K562 (cell line): Measurements from ENCODE around the gene KCNAB1. TPM values are rescaled to one million over a fixed set of nuclear protein-coding genes. Genes with fewer than 3 reads are reported as not detected.

Experiments
- FOSL1 ChIP-seq: fragments of 200-800 bp; sonication (Bioruptor generic); conservative IDR thresholded peaks from 2 replicates; pipeline ENCODE4 v1.6.1; 2016; ENCODE audit warnings: missing genetic modification characterization, missing compliant biosample characterization
- FOXP4 ChIP-seq: sonication (generic); formaldehyde crosslinking; IDR thresholded peaks from 2 replicates; pipeline ENCODE4 v1.8.0; 2022; ENCODE audit warnings: mild to moderate bottlenecking, missing genetic modification reagents, borderline replicate concordance
- FUS ChIP-seq: fragments of 200-400 bp; formaldehyde crosslinking; optimal IDR thresholded peaks from 2 replicates; pipeline ENCODE3; 2017; ENCODE audit warnings: low read depth, low read length
- GTF2F1 ChIP-seq: IDR thresholded peaks from 2 replicates; pipeline ENCODE4 v1.6.1; 2011; ENCODE audit warnings: low read depth, low read length, improper control_type of control experiment
- KLF6 ChIP-seq: fragments of 250-450 bp; sonication (Bioruptor Pico); IDR thresholded peaks from 2 replicates; pipeline ENCODE4 v1.4.0; 2020; ENCODE audit warnings: mild to moderate bottlenecking, moderate library complexity, borderline replicate concordance
- NR4A1 ChIP-seq, 2 experiments: fragments of 250-450 bp in 1 of 2; fragments of 450-650 bp in 1 of 2; sonication (Bioruptor Pico) in 1 of 2; IDR thresholded peaks; 2 replicates each; pipeline versions ENCODE4 v1.4.0 to v1.6.1; 2016 to 2020; ENCODE audit warnings: mild to moderate bottlenecking in 2 of 2, missing compliant biosample characterization in 1 of 2, missing genetic modification characterization in 1 of 2, moderate library complexity in 1 of 2
- WHSC1 ChIP-seq: IDR thresholded peaks from one replicate; pipeline ENCODE4 v1.6.1; 2012; ENCODE audit warnings: low read length, control low read depth, inconsistent platforms
- ZFP30 ChIP-seq: fragments of 250-450 bp; sonication (Bioruptor Pico); IDR thresholded peaks from 2 replicates; pipeline ENCODE4 v1.8.0; 2022; ENCODE audit warnings: moderate library complexity, mild to moderate bottlenecking, inconsistent platforms, borderline replicate concordance
- ZNF133 ChIP-seq: fragments of 250-450 bp; sonication (Bioruptor Pico); IDR thresholded peaks from 2 replicates; pipeline ENCODE4 v1.4.0; 2020; ENCODE audit warnings: mild to moderate bottlenecking
- polyA plus RNA-seq, 8 experiments: library from polyadenylated mRNA; depleted of rRNA in 4 of 8; stranded (reverse) in 5 of 8; unstranded in 3 of 8; fragments of >200 nt; fragmentation: Nextera tagmentation in 2 of 8; fragmentation: Illumina TruSeq in 1 of 8; extraction: Ambion mirVana in 2 of 8; extraction: Trizol in 1 of 8; gene quantifications; 2 replicates each; pipeline versions ENCODE4 v1.2.1 to v1.2.3, GENCODE V29; 2011 to 2014; ENCODE audit warnings: inconsistent platforms in 1 of 8, missing spikeins in 1 of 8
- total RNA-seq, 7 experiments: library from RNA; depleted of rRNA in 6 of 7; stranded (reverse); fragments of >200 nt in 6 of 7; fragmentation: Illumina TruSeq in 2 of 7; extraction: Trizol in 2 of 7; gene quantifications; 2 replicates each; pipeline versions ENCODE4 v1.2.1 to v1.2.3, GENCODE V29; 2011 to 2021; ENCODE audit warnings: low replicate concordance in 1 of 7
- TF ChIP-seq, protein P1 (sequence below), 2 experiments: fragments of 450-650 bp; IDR thresholded peaks; 2 replicates each; pipeline ENCODE4 v1.6.1; 2016; ENCODE audit warnings: mild to moderate bottlenecking in 2 of 2, borderline replicate concordance in 1 of 2, low read depth in 1 of 2, moderate library complexity in 1 of 2
- TF ChIP-seq, protein P2 (sequence below), 2 experiments: fragments of 450-650 bp in 1 of 2; sonication (generic) in 1 of 2; formaldehyde crosslinking in 1 of 2; IDR thresholded peaks in 1 of 2; conservative IDR thresholded peaks in 1 of 2; 2 replicates each; pipeline versions ENCODE4 v1.6.1 to v1.8.1; 2016 to 2023; ENCODE audit warnings: mild to moderate bottlenecking in 2 of 2, moderate library complexity in 2 of 2, inconsistent platforms in 1 of 2, missing genetic modification reagents in 1 of 2

KCNAB1 gene
- total and polyA plus RNA-seq, 9 of the 15 experiments (the other 6 are each of a cell fraction or from before 2014, with no cell fraction given): 0.14 to 1.2 (median 0.51) TPM

GRCh38 chr3:156483961-156484787 is 363.8 kb downstream of the KCNAB1 start (continued):
- TF ChIP-seq, protein P1, sequence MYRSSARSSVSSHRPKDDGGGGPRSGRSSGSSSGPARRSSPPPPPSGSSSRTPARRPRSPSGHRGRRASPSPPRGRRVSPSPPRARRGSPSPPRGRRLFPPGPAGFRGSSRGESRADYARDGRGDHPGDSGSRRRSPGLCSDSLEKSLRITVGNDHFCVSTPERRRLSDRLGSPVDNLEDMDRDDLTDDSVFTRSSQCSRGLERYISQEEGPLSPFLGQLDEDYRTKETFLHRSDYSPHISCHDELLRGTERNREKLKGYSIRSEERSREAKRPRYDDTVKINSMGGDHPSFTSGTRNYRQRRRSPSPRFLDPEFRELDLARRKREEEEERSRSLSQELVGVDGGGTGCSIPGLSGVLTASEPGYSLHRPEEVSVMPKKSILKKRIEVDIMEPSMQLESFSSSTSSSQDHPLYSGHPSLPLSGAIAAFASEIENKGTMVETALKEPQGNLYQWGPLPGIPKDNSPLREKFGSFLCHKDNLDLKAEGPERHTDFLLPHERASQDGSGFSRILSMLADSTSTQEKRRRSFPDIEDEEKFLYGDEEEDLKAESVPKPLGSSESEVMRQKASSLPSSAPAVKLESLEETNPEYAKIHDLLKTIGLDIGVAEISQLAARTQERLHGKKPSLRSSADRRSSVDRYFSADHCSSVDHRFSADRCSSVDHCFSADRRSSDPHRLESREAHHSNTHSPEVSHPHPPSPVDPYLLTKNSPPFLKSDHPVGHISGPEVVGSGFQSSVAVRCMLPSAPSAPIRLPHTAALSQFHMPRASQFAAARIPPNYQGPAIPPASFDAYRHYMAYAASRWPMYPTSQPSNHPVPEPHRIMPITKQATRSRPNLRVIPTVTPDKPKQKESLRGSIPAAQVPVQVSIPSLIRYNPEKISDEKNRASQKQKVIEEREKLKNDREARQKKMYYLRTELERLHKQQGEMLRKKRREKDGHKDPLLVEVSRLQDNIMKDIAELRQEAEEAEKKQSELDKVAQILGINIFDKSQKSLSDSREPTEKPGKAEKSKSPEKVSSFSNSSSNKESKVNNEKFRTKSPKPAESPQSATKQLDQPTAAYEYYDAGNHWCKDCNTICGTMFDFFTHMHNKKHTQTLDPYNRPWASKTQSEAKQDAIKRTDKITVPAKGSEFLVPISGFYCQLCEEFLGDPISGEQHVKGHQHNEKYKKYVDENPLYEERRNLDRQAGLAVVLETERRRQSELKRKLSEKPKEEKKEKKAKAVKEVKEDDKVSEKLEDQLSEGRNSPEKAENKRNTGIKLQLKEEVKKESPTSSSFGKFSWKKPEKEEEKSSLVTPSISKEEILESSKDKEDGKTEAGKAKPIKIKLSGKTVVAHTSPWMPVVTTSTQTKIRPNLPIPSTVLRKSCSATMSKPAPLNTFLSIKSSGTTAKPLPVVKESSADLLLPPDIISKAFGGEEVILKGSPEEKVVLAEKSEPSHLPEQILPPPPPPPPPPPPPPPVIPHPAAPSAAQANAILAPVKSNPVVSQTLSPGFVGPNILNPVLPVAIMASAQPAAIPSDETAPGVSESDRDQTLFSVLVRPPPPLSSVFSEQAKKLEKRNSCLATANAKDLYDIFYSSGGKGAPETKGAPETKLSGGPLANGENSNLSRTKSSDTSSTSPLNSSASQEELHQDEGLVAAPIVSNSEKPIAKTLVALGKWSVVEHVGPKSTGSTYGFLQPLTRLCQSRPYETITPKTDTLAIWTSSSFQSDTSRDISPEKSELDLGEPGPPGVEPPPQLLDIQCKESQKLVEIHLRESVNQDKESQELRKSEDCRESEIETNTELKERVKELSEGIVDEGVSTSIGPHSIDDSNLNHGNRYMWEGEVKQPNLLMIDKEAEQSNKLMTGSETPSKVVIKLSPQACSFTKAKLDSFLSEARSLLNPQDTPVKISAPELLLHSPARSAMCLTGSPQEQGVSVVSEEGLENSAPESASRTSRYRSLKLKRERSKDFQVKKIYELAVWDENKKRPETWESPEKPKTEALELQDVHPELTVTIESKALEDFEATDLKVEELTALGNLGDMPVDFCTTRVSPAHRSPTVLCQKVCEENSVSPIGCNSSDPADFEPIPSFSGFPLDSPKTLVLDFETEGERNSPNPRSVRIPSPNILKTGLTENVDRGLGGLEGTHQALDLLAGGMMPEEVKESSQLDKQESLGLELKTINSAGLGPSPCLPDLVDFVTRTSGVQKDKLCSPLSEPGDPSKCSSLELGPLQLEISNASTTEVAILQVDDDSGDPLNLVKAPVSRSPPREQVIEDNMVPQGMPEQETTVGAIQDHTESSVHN (IDR thresholded peaks at IDR 0.05; ENCODE audit: borderline replicate concordance in 1 of 2, low read depth in 1 of 2): peak in 1 of 2 experiments; percentile 68; a peak in 2 of 4 replicates
- no peak for TF ChIP-seq ZNF133 (CRISPR knock-in tag)
- no peak for TF ChIP-seq ZFP30 (CRISPR knock-in tag)
- TF ChIP-seq FOXP4: no peak
- TF ChIP-seq FUS: no peak
- no peak for TF ChIP-seq GTF2F1
- TF ChIP-seq NR4A1 (CRISPR knock-in tag; IDR thresholded peaks at IDR 0.05): no peak
- no peak for TF ChIP-seq NR4A1 (tag; IDR thresholded peaks at IDR 0.05)
- TF ChIP-seq, protein P2, sequence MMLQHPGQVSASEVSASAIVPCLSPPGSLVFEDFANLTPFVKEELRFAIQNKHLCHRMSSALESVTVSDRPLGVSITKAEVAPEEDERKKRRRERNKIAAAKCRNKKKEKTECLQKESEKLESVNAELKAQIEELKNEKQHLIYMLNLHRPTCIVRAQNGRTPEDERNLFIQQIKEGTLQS (IDR thresholded peaks at IDR 0.05): peak; percentile 76
- TF ChIP-seq, protein P2 (CRISPR knock-in tag; conservative IDR thresholded peaks at IDR 0.05): no peak
- no peak for TF ChIP-seq KLF6 (CRISPR knock-in tag)
- TF ChIP-seq FOSL1 (tag): peak; percentile 91
- no peak for TF ChIP-seq WHSC1
